H1 (cell line): ENCODE measurements around the gene FCMR.

Experiments
- CBX8 ChIP-seq: fragments of 300-800, 300-1000 bp; sonication (generic); IDR thresholded peaks from 2 replicates; pipeline ENCODE4 v1.7.1; 2016; ENCODE audit warnings: low read depth, low read length, borderline replicate concordance
- EZH2 ChIP-seq: fragments of 200-600 bp; sonication (generic); IDR thresholded peaks from 2 replicates; pipeline ENCODE4 v1.7.1; 2012; ENCODE audit warnings: low read depth, mild to moderate bottlenecking, moderate library complexity, low read length, inconsistent platforms; ENCODE audit not compliant: severe bottlenecking
- KDM1A ChIP-seq: fragments of 200-600, 300-600 bp; sonication (generic); IDR thresholded peaks from 2 replicates; pipeline ENCODE4 v1.7.1; 2016; ENCODE audit warnings: mild to moderate bottlenecking, low read length, borderline replicate concordance
- POLR2A ChIP-seq, 2 experiments: IDR thresholded peaks; 1 replicate in 1 of 2; 2 replicates in 1 of 2; pipeline ENCODE4 v1.6.1; 2011; ENCODE audit warnings: low read depth in 2 of 2, low read length in 2 of 2, mild to moderate bottlenecking in 2 of 2; ENCODE audit errors: control extremely low read depth in 1 of 2
- POLR2AphosphoS5 ChIP-seq: IDR thresholded peaks from 2 replicates; pipeline ENCODE4 v1.6.1; 2011; ENCODE audit warnings: low read depth, low read length
- RAD21 ChIP-seq, 2 experiments: IDR thresholded peaks in 1 of 2; conservative IDR thresholded peaks in 1 of 2; 2 replicates each; pipeline ENCODE4 v1.6.1; 2011; ENCODE audit warnings: low read depth in 2 of 2, low read length in 2 of 2, improper control_type of control experiment in 1 of 2, inconsistent platforms in 1 of 2, mild to moderate bottlenecking in 1 of 2, moderate library complexity in 1 of 2
- RFX5 ChIP-seq: IDR thresholded peaks from 2 replicates; pipeline ENCODE4 v1.6.1; 2011; ENCODE audit warnings: low read depth, low read length, improper control_type of control experiment, borderline replicate concordance
- SUZ12 ChIP-seq: fragments of 200-600 bp; sonication (generic); IDR thresholded peaks from 2 replicates; pipeline ENCODE4 v1.6.1; 2012; ENCODE audit warnings: mild to moderate bottlenecking, inconsistent platforms, low read length, moderate library complexity, mixed read lengths
- TAF1 ChIP-seq: IDR thresholded peaks from 2 replicates; pipeline ENCODE4 v1.6.1; 2011; ENCODE audit warnings: mild to moderate bottlenecking, low read depth, low read length
- TEAD4 ChIP-seq: IDR thresholded peaks from 2 replicates; pipeline ENCODE4 v1.6.1; 2012; ENCODE audit warnings: low read depth, low read length, inconsistent platforms, mixed read lengths
- YY1 ChIP-seq: IDR thresholded peaks from 2 replicates; pipeline ENCODE4 v1.6.1; 2011; ENCODE audit warnings: low read depth, mild to moderate bottlenecking, low read length
- TF ChIP-seq, protein P1 (sequence below), 3 experiments: IDR thresholded peaks; 1 replicate in 2 of 3; 2 replicates in 1 of 3; pipeline versions ENCODE4 v1.5.1 to v1.6.1; 2011; ENCODE audit warnings: low read length in 3 of 3, mild to moderate bottlenecking in 3 of 3, inconsistent platforms in 2 of 3, low read depth in 1 of 3, moderate library complexity in 1 of 3; ENCODE audit not compliant: insufficient read depth in 1 of 3; ENCODE audit errors: control extremely low read depth in 1 of 3

DNA sequence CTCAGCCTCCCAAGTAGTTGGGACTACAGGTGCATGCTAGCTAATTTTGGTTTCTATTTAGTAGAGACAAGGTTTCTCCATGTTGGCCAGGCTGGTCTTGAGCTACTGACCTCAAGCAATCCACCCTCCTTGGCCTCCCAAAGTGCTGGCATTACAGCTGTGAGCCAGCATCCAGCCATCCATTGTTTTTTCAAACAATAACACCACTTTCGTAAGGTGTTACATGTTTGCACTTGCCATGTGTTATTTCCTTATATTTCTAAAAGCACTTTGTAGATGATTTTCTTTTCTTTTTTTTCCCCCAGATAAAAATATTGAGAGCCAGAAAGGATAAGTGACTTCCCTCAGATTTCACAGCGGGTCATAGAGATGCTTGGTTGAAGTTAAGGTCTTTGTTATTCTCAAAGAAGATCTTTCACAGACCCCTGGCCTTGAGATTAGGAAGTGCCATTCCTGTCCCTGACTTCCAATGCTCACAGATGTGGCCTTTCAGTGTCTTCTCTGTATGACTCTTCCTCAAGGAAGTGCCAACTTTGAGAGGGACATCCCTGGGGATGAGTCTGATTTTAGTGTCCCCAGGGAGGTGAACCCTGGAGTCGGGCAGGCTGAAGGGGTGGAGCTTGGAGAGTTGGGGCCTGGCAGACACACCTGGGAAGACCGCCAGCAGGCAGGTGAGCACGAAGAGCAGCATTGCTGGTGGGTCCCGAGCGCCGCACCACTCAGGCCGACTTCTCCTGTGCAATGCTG, 18.3 kb upstream of the FCMR start:
- TF ChIP-seq POLR2A (IDR thresholded peaks at IDR 0.05; ENCODE audit: control extremely low read depth in 1 of 2, low read depth in 2 of 2, low read length in 2 of 2) (no peak), RFX5 (no peak), EZH2 (no peak), TEAD4 (no peak), RAD21 (IDR thresholded peaks at IDR 0.05 in 1 of 2, conservative IDR thresholded peaks at IDR 0.05 in 1 of 2; ENCODE audit: low read depth in 2 of 2, low read length in 2 of 2) (no peak), CBX8 (no peak), KDM1A (no peak), TAF1 (no peak), POLR2AphosphoS5 (no peak), YY1 (no peak), SUZ12 (no peak)
- TF ChIP-seq, protein P1, sequence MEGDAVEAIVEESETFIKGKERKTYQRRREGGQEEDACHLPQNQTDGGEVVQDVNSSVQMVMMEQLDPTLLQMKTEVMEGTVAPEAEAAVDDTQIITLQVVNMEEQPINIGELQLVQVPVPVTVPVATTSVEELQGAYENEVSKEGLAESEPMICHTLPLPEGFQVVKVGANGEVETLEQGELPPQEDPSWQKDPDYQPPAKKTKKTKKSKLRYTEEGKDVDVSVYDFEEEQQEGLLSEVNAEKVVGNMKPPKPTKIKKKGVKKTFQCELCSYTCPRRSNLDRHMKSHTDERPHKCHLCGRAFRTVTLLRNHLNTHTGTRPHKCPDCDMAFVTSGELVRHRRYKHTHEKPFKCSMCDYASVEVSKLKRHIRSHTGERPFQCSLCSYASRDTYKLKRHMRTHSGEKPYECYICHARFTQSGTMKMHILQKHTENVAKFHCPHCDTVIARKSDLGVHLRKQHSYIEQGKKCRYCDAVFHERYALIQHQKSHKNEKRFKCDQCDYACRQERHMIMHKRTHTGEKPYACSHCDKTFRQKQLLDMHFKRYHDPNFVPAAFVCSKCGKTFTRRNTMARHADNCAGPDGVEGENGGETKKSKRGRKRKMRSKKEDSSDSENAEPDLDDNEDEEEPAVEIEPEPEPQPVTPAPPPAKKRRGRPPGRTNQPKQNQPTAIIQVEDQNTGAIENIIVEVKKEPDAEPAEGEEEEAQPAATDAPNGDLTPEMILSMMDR (IDR thresholded peaks at IDR 0.05; ENCODE audit: control extremely low read depth in 1 of 3, insufficient read depth in 1 of 3, low read depth in 1 of 3, low read length in 3 of 3), result no peak
